Activated T-cell treated with anti-CD3 and anti-CD28 coated beads for 4 hours (primary cell): ENCODE measurements around the gene PCBP3.

Experiments
- DNase-seq: peaks from one replicate; pipeline ENCODE4 v3.0.0-alpha.2; 2020

PCBP3 gene

DNA sequence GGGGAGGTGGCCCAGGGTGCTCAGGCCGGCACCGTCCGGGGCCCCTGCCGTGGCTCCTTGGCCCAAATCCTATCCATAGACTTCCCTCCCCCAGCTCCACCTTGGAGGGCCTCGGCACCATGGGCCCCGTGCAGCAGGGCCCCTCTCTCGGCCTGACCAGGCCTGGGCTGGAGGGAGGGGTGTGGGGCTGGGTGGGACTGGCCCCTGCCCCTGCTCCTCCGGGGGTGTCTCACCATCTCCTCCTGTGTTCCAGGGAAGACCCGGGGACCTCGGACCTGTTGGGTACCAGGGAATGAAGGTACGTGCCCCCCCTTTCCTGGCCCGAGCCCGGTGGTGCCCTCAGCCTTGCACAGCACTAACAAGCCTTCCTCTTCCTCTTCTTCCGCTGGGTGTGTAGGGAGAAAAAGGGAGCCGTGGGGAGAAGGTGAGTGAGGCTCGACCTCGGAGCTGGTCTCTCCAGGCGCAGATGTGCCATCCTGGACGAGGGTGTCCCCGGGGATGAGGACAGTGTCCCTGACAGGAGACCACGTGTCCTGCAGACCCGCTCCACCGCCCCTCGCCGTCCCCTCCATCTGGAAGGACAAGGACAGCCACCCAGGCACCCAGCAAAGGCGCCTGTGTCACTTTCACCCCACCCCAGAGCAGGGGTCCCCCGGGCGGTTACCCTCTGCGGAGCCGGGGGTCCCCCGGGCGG, 346.0 kb downstream of the PCBP3 start:
- DNase-seq, result no peak

DNA sequence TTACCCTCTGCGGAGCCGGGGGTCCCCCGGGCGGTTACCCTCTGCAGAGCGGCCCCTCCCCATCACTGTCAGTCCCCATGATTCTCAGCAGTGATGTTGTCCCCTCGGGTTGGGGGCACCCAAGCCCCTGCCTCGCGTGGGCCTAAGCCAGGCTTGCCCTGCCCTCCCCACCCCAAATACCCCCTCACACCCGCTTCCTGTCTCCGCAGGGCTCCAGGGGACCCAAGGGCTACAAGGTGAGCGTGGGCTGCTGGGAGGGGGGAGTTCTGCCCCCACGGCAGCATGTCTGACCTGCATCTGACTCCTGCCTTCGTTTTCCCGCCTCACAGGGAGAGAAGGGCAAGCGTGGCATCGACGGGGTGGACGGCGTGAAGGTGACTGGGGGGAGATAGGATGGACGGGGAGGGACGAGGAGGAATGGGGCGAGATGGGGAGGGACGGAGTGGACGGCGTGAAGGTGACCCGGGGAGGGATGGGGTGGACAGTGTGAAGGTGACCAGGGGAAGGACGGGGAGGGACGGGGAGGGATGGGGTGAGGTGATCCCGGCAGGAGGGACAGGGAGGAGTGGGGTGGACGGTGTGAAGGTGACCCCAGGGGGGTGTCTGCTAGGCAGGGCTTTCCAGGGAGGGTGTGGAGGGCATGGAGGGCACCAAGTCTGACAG, 346.7 kb downstream of the PCBP3 start:
- no peak for DNase-seq

GRCh38 chr21:45990741-45991605, 347.4 kb downstream of the PCBP3 start:
- no peak for DNase-seq

DNA sequence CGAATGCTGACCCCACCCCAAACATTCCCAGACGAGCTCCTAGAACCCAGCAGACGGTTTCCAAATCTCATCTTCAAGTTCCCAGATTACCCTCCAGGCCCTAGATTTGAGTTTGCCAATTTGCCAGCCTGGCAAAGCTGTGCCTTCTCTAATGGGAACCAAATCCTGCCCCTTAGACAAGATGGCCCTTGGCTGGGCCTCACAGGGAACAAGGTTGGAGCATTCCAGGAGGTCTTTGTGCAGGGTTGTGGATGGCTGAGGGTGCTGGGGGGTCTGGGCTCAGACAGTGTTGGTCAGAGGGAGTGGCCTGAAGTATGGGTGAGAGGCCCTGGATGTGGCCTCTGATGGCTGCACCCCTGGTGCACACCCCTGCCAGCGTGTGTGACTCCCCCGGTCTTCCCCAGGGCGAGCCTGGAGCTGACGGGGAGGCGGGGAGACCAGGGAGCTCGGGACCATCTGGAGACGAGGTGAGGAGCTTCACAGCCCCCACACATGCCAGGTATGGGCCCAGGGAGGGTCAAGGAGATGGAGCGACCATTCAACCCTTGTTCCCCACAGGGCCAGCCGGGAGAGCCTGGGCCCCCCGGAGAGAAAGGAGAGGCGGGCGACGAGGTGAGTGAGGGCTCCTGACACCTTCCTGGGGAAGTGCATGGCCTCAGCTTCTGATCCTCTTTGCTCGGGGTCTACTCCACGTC, 348.2 kb downstream of the PCBP3 start:
- no peak for DNase-seq
